Caco-2 (cell line): ENCODE data around the gene ABI2. TPM values are rescaled to one million over a fixed set of nuclear protein-coding genes. Genes with fewer than 3 reads are reported as not detected.

Source experiments
- BruUV-seq: library from RNA; stranded (reverse); fragments of 400-500 nt; replicated peaks from 2 replicates; lab custom pipeline; 2021; lab: Mats Ljungman, UMichigan
- CTCF ChIA-PET: fragments of 300-600 bp; sonication (Branson Sonifier 250); formaldehyde crosslinking; loops from one replicate; lab custom pipeline; 2022; ENCODE audit warnings: antibody characterized with exemption; lab: Charles Lee
- POLR2A ChIA-PET: fragments of 300-600 bp; sonication (Branson Sonifier 250); formaldehyde crosslinking; loops from one replicate; lab custom pipeline; 2022; ENCODE audit warnings: antibody characterized with exemption; lab: Charles Lee
- DNase-seq, 2 experiments: peaks; one replicate each; pipeline versions ENCODE4 v3.0.0 to v3.0.0-alpha.2; 2020 to 2022
- H3K27me3 ChIP-seq: replicated peaks from 2 replicates; pipeline ENCODE4 v1.6.0; 2011; ENCODE audit warnings: low read length; ENCODE audit not compliant: control insufficient read depth, insufficient read depth
- H3K36me3 ChIP-seq: 2 replicates; pipeline ENCODE4 v1.5.1; 2011; ENCODE audit warnings: low read length; ENCODE audit not compliant: control insufficient read depth, insufficient read depth
- H3K4me1 ChIP-seq: fragments of 250-450 bp; sonication (Bioruptor Pico); 2 replicates; pipeline ENCODE4 v1.5.1; 2020; ENCODE audit warnings: mild to moderate bottlenecking
- H3K4me3 ChIP-seq: 2 replicates; pipeline ENCODE4 v1.5.1; 2011; ENCODE audit warnings: low read depth, mild to moderate bottlenecking, control low read depth, low read length
- H3K9me3 ChIP-seq: fragments of 250-450 bp; sonication (Bioruptor Pico); 2 replicates; pipeline ENCODE4 v1.5.1; 2020; ENCODE audit warnings: mild to moderate bottlenecking, moderate library complexity
- H3K27ac Mint-ChIP-seq: one replicate; pipeline ENCODE4 v1.8.0; 2022; ENCODE audit warnings: mixed read lengths; ENCODE audit not compliant: unreplicated experiment
- H3K27me3 Mint-ChIP-seq: one replicate; pipeline ENCODE4 v1.8.0; 2022; ENCODE audit warnings: mixed read lengths; ENCODE audit not compliant: insufficient read depth, unreplicated experiment
- H3K36me3 Mint-ChIP-seq: one replicate; pipeline ENCODE4 v1.8.0; 2022; ENCODE audit warnings: mild to moderate bottlenecking, mixed read lengths; ENCODE audit not compliant: insufficient read depth, unreplicated experiment
- H3K4me1 Mint-ChIP-seq: one replicate; pipeline ENCODE4 v1.8.0; 2022; ENCODE audit warnings: low read depth, mixed read lengths; ENCODE audit not compliant: unreplicated experiment
- H3K4me3 Mint-ChIP-seq: one replicate; pipeline ENCODE4 v1.8.0; 2022; ENCODE audit warnings: mild to moderate bottlenecking, moderate library complexity, mixed read lengths; ENCODE audit not compliant: unreplicated experiment
- H3K9me3 Mint-ChIP-seq: one replicate; pipeline ENCODE4 v1.8.0; 2022; ENCODE audit warnings: mixed read lengths; ENCODE audit not compliant: unreplicated experiment
- intact Hi-C: fragments of 100-400 bp; cut with micrococcal nuclease; formaldehyde crosslinking; loops from one replicate; pipeline ENCODE4 v1.10.0; 2022; ENCODE audit not compliant: unreplicated experiment
- total RNA-seq: library from RNA; stranded (reverse); gene quantifications from 2 replicates; pipeline ENCODE4 v1.2.3, GENCODE V29; 2022
- TF ChIP-seq, protein P1 (sequence below), 2 experiments: fragments of 200-600 bp in 1 of 2; IDR thresholded peaks; 1 replicate in 1 of 2; 2 replicates in 1 of 2; pipeline versions ENCODE4 v1.5.1 to v1.8.0; 2011 to 2022; ENCODE audit warnings: antibody characterized with exemption in 1 of 2, control low read depth in 1 of 2, inconsistent platforms in 1 of 2, low read depth in 1 of 2, low read length in 1 of 2, mild to moderate bottlenecking in 1 of 2, moderate library complexity in 1 of 2; ENCODE audit not compliant: insufficient read depth in 1 of 2, severe bottlenecking in 1 of 2, unreplicated experiment in 1 of 2

Gene ABI2
- total RNA-seq, 1 experiment from 2014 or later: 60.0 TPM

GRCh38 chr2:203328760-203329540 is 756 bp downstream of the ABI2 start:
- BruUV-seq: no TSS peak
- ChIA-PET POLR2A (no interaction called here), CTCF (no interaction called here)
- TF ChIP-seq, protein P1, sequence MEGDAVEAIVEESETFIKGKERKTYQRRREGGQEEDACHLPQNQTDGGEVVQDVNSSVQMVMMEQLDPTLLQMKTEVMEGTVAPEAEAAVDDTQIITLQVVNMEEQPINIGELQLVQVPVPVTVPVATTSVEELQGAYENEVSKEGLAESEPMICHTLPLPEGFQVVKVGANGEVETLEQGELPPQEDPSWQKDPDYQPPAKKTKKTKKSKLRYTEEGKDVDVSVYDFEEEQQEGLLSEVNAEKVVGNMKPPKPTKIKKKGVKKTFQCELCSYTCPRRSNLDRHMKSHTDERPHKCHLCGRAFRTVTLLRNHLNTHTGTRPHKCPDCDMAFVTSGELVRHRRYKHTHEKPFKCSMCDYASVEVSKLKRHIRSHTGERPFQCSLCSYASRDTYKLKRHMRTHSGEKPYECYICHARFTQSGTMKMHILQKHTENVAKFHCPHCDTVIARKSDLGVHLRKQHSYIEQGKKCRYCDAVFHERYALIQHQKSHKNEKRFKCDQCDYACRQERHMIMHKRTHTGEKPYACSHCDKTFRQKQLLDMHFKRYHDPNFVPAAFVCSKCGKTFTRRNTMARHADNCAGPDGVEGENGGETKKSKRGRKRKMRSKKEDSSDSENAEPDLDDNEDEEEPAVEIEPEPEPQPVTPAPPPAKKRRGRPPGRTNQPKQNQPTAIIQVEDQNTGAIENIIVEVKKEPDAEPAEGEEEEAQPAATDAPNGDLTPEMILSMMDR (IDR thresholded peaks at IDR 0.05; ENCODE audit: insufficient read depth in 1 of 2, low read depth in 1 of 2, low read length in 1 of 2, severe bottlenecking in 1 of 2, unreplicated experiment in 1 of 2): no peak
- peaks cover 14% of the 10 kb centered on the region for H3K4me1 Mint-ChIP-seq
- no peaks in the 10 kb centered on the region for H3K36me3 ChIP-seq
- H3K9me3 ChIP-seq: no peaks in the 10 kb centered on the region
- H3K27ac Mint-ChIP-seq: peak overlapping the region; percentile 84
- intact Hi-C loops: loop anchor here (2.0 kb wide), 1 partner anchor 90 kb away; the partner anchor contains the start of gene CYP20A1
- H3K36me3 Mint-ChIP-seq: peaks cover 11% of the 10 kb centered on the region
- peak overlapping the region; percentile 91 for H3K4me3 ChIP-seq
- H3K9me3 Mint-ChIP-seq: no peaks in the 10 kb centered on the region
- H3K4me1 ChIP-seq: peaks cover 6% of the 10 kb centered on the region; the same call in 1 of the 2 replicates
- DNase-seq: peak; percentile 40 to 65
- H3K27me3 ChIP-seq: no peaks in the 10 kb centered on the region
- peak overlapping the region; percentile 76 for H3K4me3 Mint-ChIP-seq
- no peaks in the 10 kb centered on the region for H3K27me3 Mint-ChIP-seq

GRCh38 chr2:203330434-203330833 is 2.2 kb downstream of the ABI2 start:
- H3K27ac Mint-ChIP-seq: no peak overlapping the region
- H3K27me3 ChIP-seq: no peaks in the 10 kb centered on the region
- H3K4me3 Mint-ChIP-seq: no peak overlapping the region
- ChIA-PET CTCF (interaction anchor here (0.7 to 1.0 kb wide), 2 partner anchors 20 to 72 kb away, joined by 4 to 7 read pairs; no protein-coding TSS in a partner anchor), POLR2A (no interaction called here)
- no peak for DNase-seq
- H3K4me1 Mint-ChIP-seq: peaks cover 14% of the 10 kb centered on the region
- no peaks in the 10 kb centered on the region for H3K9me3 ChIP-seq
- no peaks in the 10 kb centered on the region for H3K36me3 ChIP-seq
- intact Hi-C loops: no loop called here
- H3K27me3 Mint-ChIP-seq: no peaks in the 10 kb centered on the region
- no TSS peak for BruUV-seq
- H3K4me1 ChIP-seq: peaks cover 6% of the 10 kb centered on the region; the same call in 1 of the 2 replicates
- H3K9me3 Mint-ChIP-seq: no peaks in the 10 kb centered on the region
- H3K4me3 ChIP-seq: no peak overlapping the region
- TF ChIP-seq, protein P1 (IDR thresholded peaks at IDR 0.05; ENCODE audit: insufficient read depth in 1 of 2, low read depth in 1 of 2, low read length in 1 of 2, severe bottlenecking in 1 of 2, unreplicated experiment in 1 of 2): no peak
- peaks cover 19% of the 10 kb centered on the region for H3K36me3 Mint-ChIP-seq

GRCh38 chr2:203338322-203338721 is 10.1 kb downstream of the ABI2 start:
- BruUV-seq: no TSS peak
- TF ChIP-seq, protein P1 (IDR thresholded peaks at IDR 0.05; ENCODE audit: insufficient read depth in 1 of 2, low read depth in 1 of 2, low read length in 1 of 2, severe bottlenecking in 1 of 2, unreplicated experiment in 1 of 2): no peak
- H3K9me3 ChIP-seq: no peaks in the 10 kb centered on the region
- H3K27me3 Mint-ChIP-seq: no peaks in the 10 kb centered on the region
- no peaks in the 10 kb centered on the region for H3K27me3 ChIP-seq
- H3K4me3 Mint-ChIP-seq: no peak overlapping the region
- no peak overlapping the region for H3K27ac Mint-ChIP-seq
- CTCF ChIA-PET: no interaction called here
- no peak overlapping the region for H3K4me3 ChIP-seq
- POLR2A ChIA-PET: no interaction called here
- peaks cover 14% of the 10 kb centered on the region for H3K36me3 Mint-ChIP-seq
- H3K36me3 ChIP-seq: no peaks in the 10 kb centered on the region
- H3K4me1 Mint-ChIP-seq: no peaks in the 10 kb centered on the region
- no peak for DNase-seq
- no peaks in the 10 kb centered on the region for H3K9me3 Mint-ChIP-seq
- no peaks in the 10 kb centered on the region for H3K4me1 ChIP-seq
- intact Hi-C loops: no loop called here
